B cell (primary cell): ENCODE results near the gene TPST2.

Source experiments
- CTCF ChIP-seq: fragments of 200-600 bp; IDR thresholded peaks from one replicate; pipeline ENCODE4 v1.8.0; 2022; ENCODE audit warnings: antibody characterized with exemption, mild to moderate bottlenecking
- EZH2 ChIP-seq: IDR thresholded peaks from 2 replicates; pipeline ENCODE4 v1.6.1; 2012; ENCODE audit warnings: borderline replicate concordance, low read depth, mild to moderate bottlenecking, moderate library complexity, low read length; ENCODE audit not compliant: insufficient read depth, poor library complexity, severe bottlenecking

GRCh38 chr22:26549902-26550497, 39.9 kb downstream of the TPST2 start:
- no peak for TF ChIP-seq CTCF
- no peak for TF ChIP-seq EZH2
